Mesenchymal stem cell (in vitro differentiated cells and primary cell): ENCODE measurements around the gene ITPKA. TPM values are rescaled to one million over a fixed set of nuclear protein-coding genes. Genes with fewer than 3 reads are reported as not detected.

Experiments
- DNase-seq: peaks from one replicate; pipeline ENCODE4 v3.0.0-alpha.2; 2013
- H2AFZ ChIP-seq: one replicate; pipeline ENCODE4 v1.6.1; 2013; ENCODE audit warnings: low read depth, mild to moderate bottlenecking, control low read depth, inconsistent platforms, low read length, moderate library complexity
- H2AK5ac ChIP-seq: 2 replicates; pipeline ENCODE4 v1.6.1; 2013; ENCODE audit warnings: low read length, moderate library complexity, mild to moderate bottlenecking, inconsistent platforms; ENCODE audit not compliant: severe bottlenecking
- H2BK120ac ChIP-seq: one replicate; pipeline ENCODE4 v1.6.1; 2013; ENCODE audit warnings: low read depth, mild to moderate bottlenecking, inconsistent platforms, low read length, moderate library complexity
- H2BK12ac ChIP-seq, 2 experiments: one replicate each; pipeline ENCODE4 v1.6.1; 2013; ENCODE audit warnings: inconsistent platforms in 2 of 2, low read length in 2 of 2, mild to moderate bottlenecking in 2 of 2, moderate library complexity in 2 of 2, control low read depth in 1 of 2
- H2BK15ac ChIP-seq: one replicate; pipeline ENCODE4 v1.6.1; 2013; ENCODE audit warnings: mild to moderate bottlenecking, low read depth, inconsistent platforms; ENCODE audit not compliant: poor library complexity, severe bottlenecking
- H2BK5ac ChIP-seq: 2 replicates; pipeline ENCODE4 v1.6.1; 2013; ENCODE audit warnings: low read depth, mild to moderate bottlenecking, low read length, control low read depth, inconsistent platforms; ENCODE audit not compliant: poor library complexity, severe bottlenecking
- H3K14ac ChIP-seq, 2 experiments: one replicate each; pipeline ENCODE4 v1.6.1; 2013; ENCODE audit warnings: inconsistent platforms in 2 of 2, low read length in 2 of 2, control low read depth in 1 of 2, mild to moderate bottlenecking in 1 of 2, moderate library complexity in 1 of 2
- H3K18ac ChIP-seq, 2 experiments: one replicate each; pipeline ENCODE4 v1.6.1; 2013; ENCODE audit warnings: inconsistent platforms in 2 of 2, low read length in 2 of 2, control low read depth in 1 of 2, low read depth in 1 of 2, mild to moderate bottlenecking in 1 of 2
- H3K23ac ChIP-seq, 2 experiments: one replicate each; pipeline ENCODE4 v1.6.1; 2013; ENCODE audit warnings: inconsistent platforms in 2 of 2, low read length in 2 of 2, mild to moderate bottlenecking in 2 of 2, moderate library complexity in 2 of 2, control low read depth in 1 of 2
- H3K27ac ChIP-seq: 2 replicates; pipeline ENCODE4 v1.5.1; 2013; ENCODE audit warnings: mild to moderate bottlenecking, moderate library complexity, low read length, control low read depth, inconsistent platforms; ENCODE audit not compliant: poor library complexity, severe bottlenecking
- H3K27me3 ChIP-seq, 2 experiments: 2 replicates each; pipeline versions ENCODE4 v1.6.1 to v1.7.0; 2013; ENCODE audit warnings: low read length in 2 of 2, mild to moderate bottlenecking in 2 of 2, moderate library complexity in 2 of 2, control low read depth in 1 of 2, inconsistent platforms in 1 of 2; ENCODE audit not compliant: control insufficient read depth in 1 of 2, insufficient read depth in 1 of 2
- H3K36me3 ChIP-seq, 2 experiments: 2 replicates each; pipeline versions ENCODE4 v1.6.1 to v1.7.0; 2013; ENCODE audit warnings: low read length in 2 of 2, control low read depth in 1 of 2, inconsistent platforms in 1 of 2, low read depth in 1 of 2, mild to moderate bottlenecking in 1 of 2; ENCODE audit not compliant: insufficient read depth in 2 of 2, control insufficient read depth in 1 of 2
- H3K4ac ChIP-seq, 2 experiments: one replicate each; pipeline ENCODE4 v1.6.1; 2013; ENCODE audit warnings: inconsistent platforms in 2 of 2, low read length in 2 of 2, mild to moderate bottlenecking in 2 of 2, moderate library complexity in 2 of 2, control low read depth in 1 of 2, low read depth in 1 of 2
- H3K4me1 ChIP-seq: 2 replicates; pipeline ENCODE4 v1.6.1; 2013; ENCODE audit warnings: low read depth, low read length, control low read depth; ENCODE audit not compliant: control insufficient read depth, insufficient read depth
- H3K4me2 ChIP-seq: 2 replicates; pipeline ENCODE4 v1.6.1; 2013; ENCODE audit warnings: low read length, mild to moderate bottlenecking, inconsistent platforms; ENCODE audit not compliant: poor library complexity, severe bottlenecking
- H3K4me3 ChIP-seq, 2 experiments: 2 replicates each; pipeline versions ENCODE4 v1.5.1 to v1.7.0; 2013; ENCODE audit warnings: low read length in 2 of 2, mild to moderate bottlenecking in 2 of 2, control low read depth in 1 of 2, low read depth in 1 of 2; ENCODE audit not compliant: insufficient read depth in 1 of 2
- H3K79me1 ChIP-seq: replicated peaks from 2 replicates; pipeline ENCODE4 v1.6.1; 2013; ENCODE audit warnings: mild to moderate bottlenecking, control low read depth, low read length, inconsistent platforms; ENCODE audit not compliant: poor library complexity, severe bottlenecking
- H3K9ac ChIP-seq: 2 replicates; pipeline ENCODE4 v1.7.0; 2013; ENCODE audit warnings: mild to moderate bottlenecking, low read length, moderate library complexity
- H3K9me3 ChIP-seq: 2 replicates; pipeline ENCODE4 v1.7.0; 2013; ENCODE audit warnings: mild to moderate bottlenecking, low read length; ENCODE audit not compliant: control insufficient read depth
- H4K8ac ChIP-seq: one replicate; pipeline ENCODE4 v1.6.1; 2013; ENCODE audit warnings: inconsistent platforms, mild to moderate bottlenecking, low read length, moderate library complexity
- H4K91ac ChIP-seq: one replicate; pipeline ENCODE4 v1.6.1; 2013; ENCODE audit warnings: mild to moderate bottlenecking, low read length, inconsistent platforms
- WGBS: methylation state at CpG from one replicate; pipeline ENCODE4 v1.1.7; 2013; ENCODE audit warnings: mixed read lengths; 5-methylcytosine and 5-hydroxymethylcytosine counted together
- small RNA-seq: library from polyadenylated mRNA; stranded (forward); fragments of <200 nt; extraction: miRNeasy Mini kit (QIAGEN cat#:217004); gene quantifications from one replicate; pipeline ENCODE3, GENCODE V24; 2013; ENCODE audit warnings: low read depth

Gene ITPKA

DNA sequence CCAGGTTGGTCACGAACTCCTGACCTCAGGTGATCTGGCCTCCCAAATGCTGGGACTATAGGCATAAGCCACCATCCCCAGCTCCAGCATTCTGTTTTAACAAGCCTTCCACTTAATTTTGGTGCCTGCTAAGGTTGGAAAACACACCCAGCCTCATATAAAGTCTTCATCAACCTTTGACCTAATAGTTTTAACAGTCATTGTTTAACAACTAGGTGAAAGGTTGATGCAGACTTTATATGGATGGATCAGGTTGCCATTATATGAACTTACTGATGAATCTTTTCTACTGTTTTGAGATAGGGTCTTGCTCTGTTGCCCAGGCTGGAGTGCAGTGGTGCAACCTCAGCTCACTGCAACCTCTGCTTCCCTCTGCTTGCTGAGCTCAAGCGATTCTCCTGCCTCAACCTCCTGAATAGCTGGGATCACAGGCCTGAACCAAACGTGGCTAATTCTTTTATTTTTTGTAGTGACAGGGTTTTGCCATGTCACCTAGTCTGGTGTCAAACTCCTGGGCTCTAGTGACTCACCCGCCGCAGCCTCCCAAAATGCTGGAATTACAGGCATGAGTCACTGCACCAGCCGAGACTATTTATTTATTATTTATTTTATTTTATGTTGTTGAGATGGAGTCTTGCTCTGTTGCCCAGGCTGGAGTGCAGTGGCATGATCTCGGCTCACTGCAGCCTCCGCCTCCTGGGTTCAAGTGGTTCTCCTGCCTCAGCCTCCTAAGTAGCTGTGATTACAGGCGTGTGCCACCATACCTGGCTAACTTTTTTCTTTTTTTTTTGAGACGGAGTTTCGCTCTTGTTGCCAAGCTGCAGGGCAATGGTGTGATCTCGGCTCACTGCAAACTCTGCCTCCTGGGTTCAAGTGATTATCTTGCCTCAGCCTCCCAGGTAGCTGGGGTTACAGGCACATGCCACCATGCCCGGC is 53.4 kb downstream of the ITPKA start:
- WGBS = 78% methylated on average over 12 of the region's 13 CpGs

DNA sequence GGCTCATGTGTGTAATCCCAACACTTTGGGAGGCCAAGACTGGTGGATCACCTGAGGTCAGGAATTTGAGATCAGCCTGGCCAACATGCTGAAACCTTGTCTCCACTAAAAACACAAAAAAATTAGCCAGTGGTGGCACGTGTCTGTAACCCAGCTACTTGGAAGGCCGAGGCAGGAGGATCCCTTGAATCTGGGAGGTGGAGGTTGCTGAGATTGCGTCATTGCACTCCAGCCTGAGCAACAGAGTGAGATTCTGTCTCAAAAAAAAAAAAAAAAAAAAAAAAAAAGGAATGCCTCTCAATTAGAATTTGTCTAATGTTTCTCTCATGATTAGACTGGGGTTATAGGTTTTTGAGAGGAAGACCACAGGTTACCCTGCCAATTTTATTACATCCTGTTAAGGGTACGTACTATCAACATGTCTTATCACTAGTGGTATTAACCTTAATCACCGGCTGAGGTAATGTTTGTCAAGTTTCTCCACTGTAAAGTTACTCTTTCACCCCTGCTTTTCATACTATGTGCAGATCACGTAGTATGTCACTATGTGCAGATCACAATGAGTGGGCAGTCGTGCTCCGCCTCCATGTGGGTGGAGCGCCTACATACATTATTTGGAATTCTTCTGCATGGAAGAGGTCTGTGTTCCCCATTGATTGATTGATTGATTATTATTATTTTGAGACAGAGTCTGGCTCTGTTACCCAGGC is 56.5 kb downstream of the ITPKA start:
- Histone ChIP-seq H3K36me3 (no peaks in the 10 kb centered on the region), H4K91ac (no peak overlapping the region), H2BK120ac (no peak overlapping the region), H2BK15ac (no peak overlapping the region), H3K4me2 (no peak overlapping the region), H3K9me3 (no peaks in the 10 kb centered on the region), H3K14ac (no peak overlapping the region), H3K9ac (no peak overlapping the region), H3K27me3 (peaks cover 0 to 7% of the 10 kb centered on the region in 2 experiments), H2AK5ac (no peak overlapping the region), H3K23ac (no peak overlapping the region), H3K4me3 (no peak overlapping the region), H3K79me1 (no peaks in the 10 kb centered on the region), H2BK5ac (no peak overlapping the region), H2BK12ac (no peak overlapping the region), H4K8ac (no peak overlapping the region), H3K27ac (no peak overlapping the region), H3K4me1 (peaks cover 2% of the 10 kb centered on the region), H3K18ac (no peak overlapping the region), H3K4ac (no peak overlapping the region), H2AFZ (no peak overlapping the region)
- DNase-seq = no peak
- WGBS = 98% methylated on average over 6 of the region's 9 CpGs

More for the DNA sequence above, 53.4 kb downstream of the ITPKA start:
- Histone ChIP-seq H3K4me2 (no peak overlapping the region), H3K27ac (no peak overlapping the region), H4K91ac (no peak overlapping the region), H2AFZ (no peak overlapping the region), H2BK120ac (no peak overlapping the region), H2BK15ac (no peak overlapping the region), H2BK12ac (no peak overlapping the region), H3K4ac (no peak overlapping the region), H3K9me3 (no peaks in the 10 kb centered on the region), H4K8ac (no peak overlapping the region), H3K4me3 (no peak overlapping the region), H3K4me1 (peaks cover 2% of the 10 kb centered on the region), H3K14ac (no peak overlapping the region), H3K18ac (no peak overlapping the region), H2BK5ac (no peak overlapping the region), H3K79me1 (peaks cover 6% of the 10 kb centered on the region), H2AK5ac (no peak overlapping the region), H3K9ac (peak overlapping the region; percentile 27), H3K23ac (no peak overlapping the region), H3K27me3 (no peaks in the 10 kb centered on the region), H3K36me3 (no peaks in the 10 kb centered on the region)
- peak; percentile 67 for DNase-seq

Small RNA genes lying within 50 kb of the gene (small RNA-seq; reads per million reads assigned to genes)
- gene RNU6-1169P = not detected
